ENCODE results near the gene PDLIM5. TPM values are rescaled to one million over a fixed set of nuclear protein-coding genes. Genes with fewer than 3 reads are reported as not detected.

Gene PDLIM5
- total RNA-seq, 1 experiment from 2014 or later = 44.7 TPM

DNA sequence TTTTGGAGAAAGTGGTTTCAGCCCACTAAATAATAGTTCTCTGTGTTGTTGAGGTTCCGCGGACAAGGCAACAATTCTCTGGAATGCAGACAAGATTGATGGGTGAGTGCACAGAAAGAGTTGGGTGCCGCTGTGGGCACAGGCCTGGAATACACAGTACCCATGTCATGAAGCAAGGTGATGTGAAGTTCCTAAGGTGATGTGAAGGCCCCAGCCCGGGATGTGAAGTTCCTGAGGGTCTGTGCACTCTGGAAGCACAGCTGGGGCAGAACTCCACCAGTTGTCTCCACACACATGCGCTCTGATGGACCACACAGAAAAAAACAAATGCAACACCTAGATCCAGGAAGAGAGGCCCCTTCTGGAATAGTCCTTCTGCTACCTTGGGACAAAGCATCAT lies 219.4 kb downstream of the PDLIM5 start:
- POLR2A ChIA-PET = no interaction called here
- BruUV-seq (replicated peaks) = no TSS peak
- Histone ChIP-seq H3K4me3 (ENCODE audit: low read depth in 2 of 2, low read length in 2 of 2) (no peak overlapping the region), H3K27ac (ENCODE audit: low read length) (no peak overlapping the region), H3K4me1 (ENCODE audit: control insufficient read depth, insufficient read depth, low read length) (no peaks in the 10 kb centered on the region), H3K27me3 (ENCODE audit: control insufficient read depth, insufficient read depth, low read length) (no peaks in the 10 kb centered on the region), H3K9me3 (ENCODE audit: control insufficient read depth, insufficient read depth, low read depth, low read length) (no peaks in the 10 kb centered on the region), H3K36me3 (ENCODE audit: control insufficient read depth, insufficient read depth, low read length) (no peaks in the 10 kb centered on the region)
- intact Hi-C loops (cut with micrococcal nuclease; ENCODE audit: unreplicated experiment) (loop anchor here (10.0 kb wide), 1 partner anchor 304 kb away; no protein-coding TSS in a partner anchor), in situ Hi-C loops (cut with HindIII; ENCODE audit: low pct_unique_long_range_greater_than_20kb, low sequenced_read_pairs) (no loop called here)
- TF ChIP-seq, protein P1, sequence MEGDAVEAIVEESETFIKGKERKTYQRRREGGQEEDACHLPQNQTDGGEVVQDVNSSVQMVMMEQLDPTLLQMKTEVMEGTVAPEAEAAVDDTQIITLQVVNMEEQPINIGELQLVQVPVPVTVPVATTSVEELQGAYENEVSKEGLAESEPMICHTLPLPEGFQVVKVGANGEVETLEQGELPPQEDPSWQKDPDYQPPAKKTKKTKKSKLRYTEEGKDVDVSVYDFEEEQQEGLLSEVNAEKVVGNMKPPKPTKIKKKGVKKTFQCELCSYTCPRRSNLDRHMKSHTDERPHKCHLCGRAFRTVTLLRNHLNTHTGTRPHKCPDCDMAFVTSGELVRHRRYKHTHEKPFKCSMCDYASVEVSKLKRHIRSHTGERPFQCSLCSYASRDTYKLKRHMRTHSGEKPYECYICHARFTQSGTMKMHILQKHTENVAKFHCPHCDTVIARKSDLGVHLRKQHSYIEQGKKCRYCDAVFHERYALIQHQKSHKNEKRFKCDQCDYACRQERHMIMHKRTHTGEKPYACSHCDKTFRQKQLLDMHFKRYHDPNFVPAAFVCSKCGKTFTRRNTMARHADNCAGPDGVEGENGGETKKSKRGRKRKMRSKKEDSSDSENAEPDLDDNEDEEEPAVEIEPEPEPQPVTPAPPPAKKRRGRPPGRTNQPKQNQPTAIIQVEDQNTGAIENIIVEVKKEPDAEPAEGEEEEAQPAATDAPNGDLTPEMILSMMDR (IDR thresholded peaks at IDR 0.05) = no peak
- TF ChIP-seq SIN3A (IDR thresholded peaks at IDR 0.05; ENCODE audit: borderline replicate concordance, insufficient read depth, low read depth, low read length) (no peak), REST (IDR thresholded peaks at IDR 0.05; ENCODE audit: insufficient read depth in 1 of 2, low read depth in 2 of 2, low read length in 1 of 2) (no peak), TCF7L2 (IDR thresholded peaks at IDR 0.05; ENCODE audit: low read depth, low read length) (no peak), POLR2AphosphoS5 (IDR thresholded peaks at IDR 0.05; ENCODE audit: low read depth, low read length) (no peak)
- CTCF ChIA-PET = no interaction called here
- no peak for DNase-seq (ENCODE audit: low read depth, low spot score)
- no peak for ATAC-seq

DNA sequence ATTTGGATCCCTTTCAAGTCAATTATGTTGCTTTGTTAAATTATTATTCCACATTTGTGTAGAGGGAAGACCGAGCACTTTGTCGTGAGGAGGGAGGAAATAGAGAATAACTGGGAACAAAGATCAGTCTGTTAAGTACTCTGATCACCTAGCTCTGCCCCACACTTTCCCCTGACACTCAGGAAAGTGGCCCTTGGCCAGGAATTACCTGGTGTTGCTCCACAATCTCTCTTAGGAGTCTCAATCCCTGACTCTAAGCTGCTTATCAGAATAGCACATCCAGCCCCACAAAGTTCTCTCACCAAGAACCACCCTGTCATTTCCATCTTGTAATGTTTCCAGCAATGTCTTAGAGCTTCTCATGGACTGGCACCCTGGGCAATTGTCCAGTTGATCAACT lies 222.2 kb downstream of the PDLIM5 start:
- Histone ChIP-seq H3K4me1 (ENCODE audit: control insufficient read depth, insufficient read depth, low read length) (no peaks in the 10 kb centered on the region), H3K9me3 (ENCODE audit: control insufficient read depth, insufficient read depth, low read depth, low read length) (no peaks in the 10 kb centered on the region), H3K27me3 (ENCODE audit: control insufficient read depth, insufficient read depth, low read length) (no peaks in the 10 kb centered on the region), H3K36me3 (ENCODE audit: control insufficient read depth, insufficient read depth, low read length) (no peaks in the 10 kb centered on the region), H3K27ac (ENCODE audit: low read length) (no peak overlapping the region), H3K4me3 (ENCODE audit: low read depth in 2 of 2, low read length in 2 of 2) (no peak overlapping the region)
- intact Hi-C loops (cut with micrococcal nuclease; ENCODE audit: unreplicated experiment) (loop anchor here (10.0 kb wide), 1 partner anchor 301 kb away; no protein-coding TSS in a partner anchor), in situ Hi-C loops (cut with HindIII; ENCODE audit: low pct_unique_long_range_greater_than_20kb, low sequenced_read_pairs) (no loop called here)
- ATAC-seq = no peak
- DNase-seq (ENCODE audit: low read depth, low spot score) = no peak
- BruUV-seq (replicated peaks) = no TSS peak
- ChIA-PET POLR2A (no interaction called here), CTCF (no interaction called here)
- TF ChIP-seq SIN3A (IDR thresholded peaks at IDR 0.05; ENCODE audit: borderline replicate concordance, insufficient read depth, low read depth, low read length) = no peak
- TF ChIP-seq, protein P1 (IDR thresholded peaks at IDR 0.05) = no peak
- no peak for TF ChIP-seq POLR2AphosphoS5 (IDR thresholded peaks at IDR 0.05; ENCODE audit: low read depth, low read length)
- TF ChIP-seq REST (IDR thresholded peaks at IDR 0.05; ENCODE audit: insufficient read depth in 1 of 2, low read depth in 2 of 2, low read length in 1 of 2) = no peak
- no peak for TF ChIP-seq TCF7L2 (IDR thresholded peaks at IDR 0.05; ENCODE audit: low read depth, low read length)
